Testis (tissue), 2 donors: ENCODE data around the gene LMCD1.

Source experiments
- POLR2A ChIP-seq: fragments of 450-650 bp; IDR thresholded peaks from one replicate; pipeline ENCODE4 v1.6.1; 2017; ENCODE audit warnings: antibody characterized with exemption, mild to moderate bottlenecking, moderate library complexity
- TF ChIP-seq, protein P1 (sequence below), 3 experiments: fragments of 450-650 bp in 2 of 3; fragments of 200-600 bp in 1 of 3; sonication (generic) in 1 of 3; IDR thresholded peaks; one replicate each; pipeline ENCODE4 v1.5.1; 2016 to 2019; ENCODE audit warnings: antibody characterized with exemption in 3 of 3, mild to moderate bottlenecking in 2 of 3, moderate library complexity in 1 of 3

- TF ChIP-seq POLR2A, result no peak
- TF ChIP-seq, protein P1, sequence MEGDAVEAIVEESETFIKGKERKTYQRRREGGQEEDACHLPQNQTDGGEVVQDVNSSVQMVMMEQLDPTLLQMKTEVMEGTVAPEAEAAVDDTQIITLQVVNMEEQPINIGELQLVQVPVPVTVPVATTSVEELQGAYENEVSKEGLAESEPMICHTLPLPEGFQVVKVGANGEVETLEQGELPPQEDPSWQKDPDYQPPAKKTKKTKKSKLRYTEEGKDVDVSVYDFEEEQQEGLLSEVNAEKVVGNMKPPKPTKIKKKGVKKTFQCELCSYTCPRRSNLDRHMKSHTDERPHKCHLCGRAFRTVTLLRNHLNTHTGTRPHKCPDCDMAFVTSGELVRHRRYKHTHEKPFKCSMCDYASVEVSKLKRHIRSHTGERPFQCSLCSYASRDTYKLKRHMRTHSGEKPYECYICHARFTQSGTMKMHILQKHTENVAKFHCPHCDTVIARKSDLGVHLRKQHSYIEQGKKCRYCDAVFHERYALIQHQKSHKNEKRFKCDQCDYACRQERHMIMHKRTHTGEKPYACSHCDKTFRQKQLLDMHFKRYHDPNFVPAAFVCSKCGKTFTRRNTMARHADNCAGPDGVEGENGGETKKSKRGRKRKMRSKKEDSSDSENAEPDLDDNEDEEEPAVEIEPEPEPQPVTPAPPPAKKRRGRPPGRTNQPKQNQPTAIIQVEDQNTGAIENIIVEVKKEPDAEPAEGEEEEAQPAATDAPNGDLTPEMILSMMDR (IDR thresholded peaks at IDR 0.05), result no peak
Observed at GRCh38 chr3:8486434-8486833, 15.2 kb upstream of the LMCD1 start.
